ENCODE measurements around the gene PLEKHB2. TPM values are rescaled to one million over a fixed set of nuclear protein-coding genes. Genes with fewer than 3 reads are reported as not detected.

The PLEKHB2 gene
- total RNA-seq, 1 experiment from 2014 or later, result 94.8 TPM

- no peak overlapping the region for H3K4me3 ChIP-seq (replicated peaks in 1 of 2; ENCODE audit: low read depth in 1 of 2, low read length in 2 of 2)
- no peak overlapping the region for H3K4me2 ChIP-seq (ENCODE audit: low read length)
- no peak for TF ChIP-seq CBX3 (IDR thresholded peaks at IDR 0.05; ENCODE audit: low read depth)
- no peaks in the 10 kb centered on the region for H3K9me3 ChIP-seq (ENCODE audit: control insufficient read depth in 1 of 2, insufficient read depth in 1 of 2, low read depth in 1 of 2, low read length in 2 of 2)
- no peak overlapping the region for H3K27ac ChIP-seq (ENCODE audit: low read depth, low read length)
- CTCF ChIA-PET, result no interaction called here
- DNase-seq (ENCODE audit: low read depth, low spot score) (no peak), ATAC-seq (no peak)
- RAD21 ChIA-PET (ENCODE audit: low non-redundant PET in 1 of 2, low total read pairs in 2 of 2, uncharacterized antibody in 2 of 2, unreplicated experiment in 2 of 2), result no interaction called here
- H2AFZ ChIP-seq (ENCODE audit: low read depth, low read length, poor library complexity, severe bottlenecking), result no peak overlapping the region
- BruUV-seq (replicated peaks), result no TSS peak
- intact Hi-C loops (cut with micrococcal nuclease), result no loop called here
- no peaks in the 10 kb centered on the region for H3K27me3 ChIP-seq (ENCODE audit: insufficient read depth, low read length)
- H3K36me3 ChIP-seq (ENCODE audit: control insufficient read depth in 1 of 2, insufficient read depth in 2 of 2, low read length in 2 of 2), result peaks cover 32 to 37% of the 10 kb centered on the region in 2 experiments
- no peaks in the 10 kb centered on the region for H3K9me2 ChIP-seq (ENCODE audit: insufficient read depth)
- H3K9ac ChIP-seq (ENCODE audit: low read length), result no peak overlapping the region
- H4K20me1 ChIP-seq (ENCODE audit: insufficient read depth), result peaks cover 18% of the 10 kb centered on the region
- POLR2A ChIA-PET, result no interaction called here
- no peaks in the 10 kb centered on the region for H3K4me1 ChIP-seq (ENCODE audit: control insufficient read depth in 1 of 2, insufficient read depth in 2 of 2, low read length in 2 of 2)
- peaks cover 96% of the 10 kb centered on the region for H3K79me2 ChIP-seq (ENCODE audit: insufficient read depth, low read length)
Observed at GRCh38 chr2:131058920-131059319, 46.2 kb upstream of the PLEKHB2 start.

DNA sequence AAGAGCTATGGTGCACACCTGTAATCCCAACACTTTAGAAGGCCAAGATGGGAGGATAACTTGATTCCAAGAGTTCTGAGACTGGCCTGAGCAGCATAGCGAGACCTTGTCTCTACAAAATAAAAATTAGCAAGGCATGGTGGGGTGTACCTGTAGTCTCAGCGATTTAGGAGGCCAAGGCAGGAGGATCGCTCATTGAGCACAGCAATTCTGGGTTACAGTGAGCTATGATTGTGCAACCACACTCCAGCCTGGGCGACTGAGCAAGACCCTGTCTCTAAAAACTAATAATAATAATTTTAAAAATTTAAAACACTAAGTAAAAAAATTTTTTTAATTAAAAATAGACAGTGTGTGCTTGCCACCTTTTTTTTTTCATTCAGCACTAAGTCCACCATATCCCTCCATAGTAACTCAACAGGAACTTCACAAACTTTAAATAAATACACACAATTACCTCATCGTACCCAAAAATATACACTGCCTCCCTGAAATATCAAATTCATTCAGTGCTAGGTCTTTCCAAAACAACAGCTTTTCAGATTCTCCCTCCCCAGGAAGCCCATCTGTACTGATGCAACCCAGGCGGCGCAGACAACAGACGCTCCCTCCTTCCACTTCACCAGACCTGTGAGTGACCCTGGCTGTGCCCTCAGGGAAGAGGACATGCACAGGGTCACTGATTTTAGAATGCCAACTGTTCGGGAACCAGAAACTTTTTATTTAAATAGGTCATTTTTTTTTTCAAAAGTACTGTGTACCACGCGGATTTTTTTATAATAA lies 41.4 kb upstream of the PLEKHB2 start:
- Histone ChIP-seq H3K9ac (ENCODE audit: low read length) (no peak overlapping the region), H3K4me1 (ENCODE audit: control insufficient read depth in 1 of 2, insufficient read depth in 2 of 2, low read length in 2 of 2) (no peaks in the 10 kb centered on the region), H3K4me3 (replicated peaks in 1 of 2; ENCODE audit: low read depth in 1 of 2, low read length in 2 of 2) (no peak overlapping the region), H3K9me3 (ENCODE audit: control insufficient read depth in 1 of 2, insufficient read depth in 1 of 2, low read depth in 1 of 2, low read length in 2 of 2) (no peaks in the 10 kb centered on the region), H3K9me2 (ENCODE audit: insufficient read depth) (no peaks in the 10 kb centered on the region), H3K4me2 (ENCODE audit: low read length) (no peak overlapping the region), H3K27ac (ENCODE audit: low read depth, low read length) (no peak overlapping the region), H3K36me3 (ENCODE audit: control insufficient read depth in 1 of 2, insufficient read depth in 2 of 2, low read length in 2 of 2) (peaks cover 19 to 21% of the 10 kb centered on the region in 2 experiments), H3K79me2 (ENCODE audit: insufficient read depth, low read length) (peaks cover 98% of the 10 kb centered on the region), H2AFZ (ENCODE audit: low read depth, low read length, poor library complexity, severe bottlenecking) (no peak overlapping the region), H3K27me3 (ENCODE audit: insufficient read depth, low read length) (no peaks in the 10 kb centered on the region), H4K20me1 (ENCODE audit: insufficient read depth) (peaks cover 16% of the 10 kb centered on the region)
- ChIA-PET CTCF (no interaction called here), RAD21 (ENCODE audit: low non-redundant PET in 1 of 2, low total read pairs in 2 of 2, uncharacterized antibody in 2 of 2, unreplicated experiment in 2 of 2) (no interaction called here), POLR2A (no interaction called here)
- no peak for TF ChIP-seq ZNF274 (IDR thresholded peaks at IDR 0.05; ENCODE audit: low read depth, low read length)
- TF ChIP-seq TCF7L2 (IDR thresholded peaks at IDR 0.05; ENCODE audit: borderline replicate concordance, extremely low read depth, insufficient read depth, insufficient read length), result no peak
- no peak for TF ChIP-seq SP1 (IDR thresholded peaks at IDR 0.05; ENCODE audit: low read depth)
- TF ChIP-seq RAD21 (IDR thresholded peaks at IDR 0.05; ENCODE audit: low read depth), result no peak
- no peak for TF ChIP-seq CEBPB (IDR thresholded peaks at IDR 0.05; ENCODE audit: low read depth)
- TF ChIP-seq ATF3 (IDR thresholded peaks at IDR 0.05), result no peak
- TF ChIP-seq, protein P1, sequence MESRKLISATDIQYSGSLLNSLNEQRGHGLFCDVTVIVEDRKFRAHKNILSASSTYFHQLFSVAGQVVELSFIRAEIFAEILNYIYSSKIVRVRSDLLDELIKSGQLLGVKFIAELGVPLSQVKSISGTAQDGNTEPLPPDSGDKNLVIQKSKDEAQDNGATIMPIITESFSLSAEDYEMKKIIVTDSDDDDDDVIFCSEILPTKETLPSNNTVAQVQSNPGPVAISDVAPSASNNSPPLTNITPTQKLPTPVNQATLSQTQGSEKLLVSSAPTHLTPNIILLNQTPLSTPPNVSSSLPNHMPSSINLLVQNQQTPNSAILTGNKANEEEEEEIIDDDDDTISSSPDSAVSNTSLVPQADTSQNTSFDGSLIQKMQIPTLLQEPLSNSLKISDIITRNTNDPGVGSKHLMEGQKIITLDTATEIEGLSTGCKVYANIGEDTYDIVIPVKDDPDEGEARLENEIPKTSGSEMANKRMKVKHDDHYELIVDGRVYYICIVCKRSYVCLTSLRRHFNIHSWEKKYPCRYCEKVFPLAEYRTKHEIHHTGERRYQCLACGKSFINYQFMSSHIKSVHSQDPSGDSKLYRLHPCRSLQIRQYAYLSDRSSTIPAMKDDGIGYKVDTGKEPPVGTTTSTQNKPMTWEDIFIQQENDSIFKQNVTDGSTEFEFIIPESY (IDR thresholded peaks at IDR 0.05; ENCODE audit: extremely low read depth, insufficient replicate concordance, low read length), result no peak
- TF ChIP-seq FOSL1 (IDR thresholded peaks at IDR 0.05; ENCODE audit: low read depth), result no peak
- TF ChIP-seq SRF (IDR thresholded peaks at IDR 0.05; ENCODE audit: low read depth), result no peak
- BruUV-seq (replicated peaks), result no TSS peak
- DNase-seq (ENCODE audit: low read depth, low spot score) (no peak), ATAC-seq (no peak)
- intact Hi-C loops (cut with micrococcal nuclease), result no loop called here
